NCI-H460 (cell line): ENCODE measurements around the gene ASTL. TPM values are rescaled to one million over a fixed set of nuclear protein-coding genes. Genes with fewer than 3 reads are reported as not detected.
"Not testable (repeated sequence)": the region's sequence is repeated elsewhere in the genome, so short reads cannot be mapped to it uniquely, and the experiment has no call there.

ENCODE experiments used
- DNase-seq: peaks from one replicate; pipeline ENCODE4 v3.0.0-alpha.2; 2016; ENCODE audit warnings: low read depth; ENCODE audit errors: extremely low read depth
- total RNA-seq: library from RNA; depleted of rRNA; stranded (reverse); fragments of >200 nt; shearing (Covaris generic); gene quantifications from 2 replicates; pipeline ENCODE4 v1.2.3, GENCODE V29; 2014; rRNA removed

Gene ASTL
- total RNA-seq, 1 experiment from 2014 or later: not detected

DNA sequence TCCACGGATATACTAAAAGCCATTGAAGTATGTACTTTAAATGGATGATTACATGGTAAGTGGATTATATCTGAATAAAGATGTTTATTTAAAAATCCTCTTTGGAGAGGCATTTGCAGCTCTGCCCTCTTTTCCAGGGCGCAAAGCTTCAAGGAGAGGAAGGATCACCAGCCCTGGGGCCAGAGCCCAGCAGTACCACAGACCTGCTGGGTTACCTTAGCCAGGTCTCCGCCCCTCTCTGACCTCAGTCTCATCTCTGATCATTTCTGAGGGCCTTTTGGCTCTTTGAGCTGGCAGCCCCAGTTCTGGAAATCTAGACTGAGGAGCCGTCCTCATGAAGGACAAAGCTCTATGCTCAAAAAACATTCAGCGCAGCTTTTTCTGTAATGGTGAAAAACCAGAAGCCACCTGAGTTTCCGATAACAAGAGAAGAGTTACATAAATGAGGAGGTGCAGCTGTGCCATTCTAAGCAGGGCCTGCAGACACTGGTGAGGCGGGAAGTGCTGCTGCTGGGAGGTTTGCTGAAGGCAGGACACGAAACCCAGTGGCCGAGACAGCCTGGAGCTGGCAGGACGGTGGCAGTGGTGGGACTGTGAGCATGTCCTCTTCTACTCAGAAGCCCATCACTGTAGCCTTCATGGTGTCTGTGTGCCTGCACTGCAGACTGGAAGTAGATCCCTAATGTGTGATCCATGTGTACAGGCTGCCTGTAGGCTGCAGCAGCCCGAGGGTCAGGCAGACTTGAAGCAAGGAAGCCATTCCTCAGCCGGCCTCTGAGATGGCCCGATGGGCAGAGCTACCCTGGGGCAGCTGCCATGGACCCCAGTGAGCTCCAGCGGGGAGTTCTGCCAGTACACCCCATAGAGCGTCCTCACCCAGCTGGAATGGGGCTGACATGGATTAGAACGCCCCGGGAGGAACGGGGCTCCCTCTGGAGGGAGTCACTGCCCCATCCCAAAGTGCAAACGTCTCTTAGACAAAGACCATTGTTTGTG, 49.7 kb downstream of the ASTL start:
- DNase-seq: no peak

DNA sequence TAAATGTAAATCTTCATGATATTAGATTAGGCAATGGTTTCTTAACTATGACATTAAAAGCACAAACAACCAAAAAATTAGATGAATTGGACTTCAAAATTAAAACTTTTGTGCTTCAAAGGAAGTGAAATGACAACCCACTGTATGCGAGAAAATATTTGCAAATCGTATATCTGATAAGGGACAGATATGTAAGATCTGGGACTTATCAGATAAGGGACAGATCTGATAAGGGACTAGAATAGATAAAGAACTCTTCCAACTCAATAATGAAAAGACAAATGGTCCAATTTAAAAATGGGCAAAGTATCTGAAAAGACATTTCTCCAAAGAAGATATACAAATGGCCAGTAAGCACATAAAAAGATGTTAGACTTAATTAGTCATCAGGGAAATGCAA, 51.2 kb downstream of the ASTL start:
- no peak for DNase-seq

DNA sequence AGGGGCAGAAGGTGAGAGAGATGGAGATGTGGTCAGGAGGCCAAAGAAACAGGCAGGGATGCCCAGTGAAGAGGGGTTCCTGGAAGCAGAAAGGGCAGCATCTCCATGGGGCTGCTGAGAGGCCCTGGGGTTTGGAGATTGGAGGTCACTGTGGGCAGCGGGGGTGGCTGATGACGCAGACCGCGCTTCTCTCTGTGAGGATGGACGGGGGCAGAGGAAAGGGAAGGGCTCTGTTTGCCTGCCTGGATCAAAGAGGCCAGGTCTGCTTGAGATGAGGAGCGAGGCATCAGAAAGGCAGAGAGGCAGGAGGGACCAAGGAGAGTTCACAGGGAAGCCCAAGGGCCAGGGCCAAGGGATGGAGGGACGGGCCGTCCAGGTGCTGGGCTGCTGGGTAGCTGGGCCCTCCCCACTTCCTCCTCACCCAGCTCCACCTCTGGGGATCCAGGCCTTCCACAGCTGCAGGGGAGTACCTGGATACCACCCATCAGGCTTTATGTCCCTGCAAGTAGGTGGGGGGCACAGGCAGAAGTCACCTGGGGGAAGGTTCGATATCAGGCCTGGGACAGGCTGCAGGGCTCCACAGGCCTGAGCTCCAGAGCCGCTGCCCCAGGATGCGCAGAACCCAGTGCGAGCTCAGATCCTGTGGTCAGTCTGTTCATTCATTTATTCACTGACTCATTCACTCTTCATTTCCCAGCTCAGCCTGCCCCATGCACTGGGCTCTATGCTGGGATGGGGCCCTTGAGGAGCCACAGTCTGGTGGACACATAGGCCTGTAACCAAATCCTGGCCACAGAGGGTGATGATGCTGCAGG, 52.6 kb downstream of the ASTL start:
- DNase-seq: no peak

- DNase-seq: not testable (repeated sequence)
These were observed 53.3 kb downstream of the ASTL start for GRCh38 chr2:96084858-96085518.

GRCh38 chr2:96083989-96084857, 54.1 kb downstream of the ASTL start:
- DNase-seq: no peak

- DNase-seq: no peak
These were observed 55.0 kb downstream of the ASTL start for GRCh38 chr2:96083064-96083939.

DNA sequence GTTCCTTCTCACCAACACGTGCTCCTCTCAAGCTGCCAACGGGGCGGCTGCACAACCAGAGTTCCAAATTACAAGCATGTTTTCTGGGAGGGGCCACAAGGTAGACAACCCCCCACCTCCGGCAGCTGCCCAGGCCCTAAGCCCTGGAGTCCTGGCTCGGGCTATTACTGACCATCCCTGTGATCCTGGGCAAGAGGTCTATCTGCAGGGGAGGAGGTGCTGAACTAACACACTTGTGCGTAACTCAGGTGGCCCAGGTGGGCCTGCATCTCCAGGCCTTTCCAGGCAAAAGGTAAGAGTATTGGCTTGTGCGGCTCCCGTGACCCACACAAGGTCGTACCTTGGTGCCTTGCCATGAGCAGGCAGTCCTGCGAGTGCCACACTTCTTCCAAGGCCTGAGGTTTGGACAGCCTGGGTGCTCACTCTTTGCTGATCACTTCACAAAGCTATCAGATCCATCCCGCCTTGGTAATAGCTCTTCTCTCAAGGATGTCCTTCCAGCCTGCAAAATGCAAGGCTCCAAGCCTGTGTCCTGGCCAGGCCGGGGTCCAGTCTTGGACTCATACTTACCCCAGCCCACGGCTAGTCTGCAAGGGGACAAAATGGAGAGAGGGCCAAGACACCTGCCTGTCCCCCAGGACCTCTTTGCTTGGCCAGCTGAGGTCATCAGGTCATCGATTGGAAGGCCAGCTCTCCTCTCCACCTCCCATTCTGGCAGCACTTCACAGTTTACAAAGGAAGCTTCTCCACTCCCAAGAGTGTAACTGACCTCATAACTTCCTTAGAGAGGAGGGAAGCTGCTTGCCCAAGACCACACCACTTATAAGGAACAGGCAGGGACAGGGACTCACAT, 55.9 kb downstream of the ASTL start:
- no peak for DNase-seq

- DNase-seq: no peak
These were observed 57.3 kb downstream of the ASTL start for GRCh38 chr2:96081042-96081441.

- no peak for DNase-seq
These were observed 63.0 kb downstream of the ASTL start for GRCh38 chr2:96075199-96075771.

DNA sequence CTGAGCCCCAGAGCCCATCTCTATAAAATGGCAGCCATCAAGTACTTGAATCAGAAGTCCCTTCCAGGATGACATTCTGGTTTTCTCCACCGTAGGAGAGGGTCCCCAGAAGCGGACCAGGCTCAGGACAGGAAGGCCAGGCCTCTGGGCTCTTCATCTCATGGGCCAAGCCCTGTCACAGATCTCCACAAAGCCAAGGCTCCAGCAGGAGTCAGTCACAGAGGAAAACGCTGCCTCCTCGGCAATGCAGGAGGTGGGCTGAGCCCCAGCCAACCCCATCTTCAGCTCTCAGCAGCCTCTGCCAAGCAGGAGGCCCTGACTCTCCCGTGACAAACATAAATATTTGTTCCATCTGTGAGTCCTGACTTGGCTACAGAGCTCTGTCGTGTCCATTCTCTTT, 64.1 kb downstream of the ASTL start:
- DNase-seq: no peak

DNA sequence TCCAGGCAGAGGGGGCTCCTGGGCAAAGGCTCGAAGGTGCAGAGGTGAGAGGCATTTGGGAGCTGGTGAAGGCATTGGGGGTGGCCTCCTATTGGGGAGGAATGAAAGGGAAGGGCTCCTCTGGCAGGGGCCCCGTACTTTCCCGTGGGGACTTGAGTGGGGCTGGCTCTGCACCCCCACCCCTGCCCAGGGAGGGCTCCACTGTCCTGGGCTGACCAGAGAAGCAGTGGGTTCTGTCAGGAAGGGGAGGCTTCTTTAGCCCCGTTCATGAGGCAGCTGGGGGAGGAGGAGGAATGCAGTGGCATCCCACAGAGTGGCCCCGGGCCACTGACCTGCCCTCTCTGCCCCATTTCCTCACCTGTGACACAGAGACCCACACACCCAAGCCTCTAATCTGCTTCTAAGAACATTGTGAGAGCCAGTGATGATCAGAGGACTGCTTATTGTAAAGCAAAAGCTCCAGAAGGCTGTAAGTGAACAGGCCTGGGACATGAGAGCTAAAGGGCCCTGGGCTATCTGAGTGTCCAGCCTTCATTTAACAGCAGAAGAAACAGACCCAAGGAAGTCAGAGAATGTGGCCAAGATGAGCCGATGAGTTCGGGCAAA, 65.0 kb downstream of the ASTL start:
- DNase-seq: no peak

Other genes starting within 250 kb of the ASTL start
- 16.8 and 19.5 TPM in 2 replicates for gene ANKRD36C, start 146.7 kb downstream of the ASTL start, total RNA-seq
- gene GPAT2, start 103.6 kb downstream of the ASTL start, total RNA-seq: not detected in 2 replicates
- gene ADRA2B, start 21.9 kb downstream of the ASTL start, total RNA-seq: not detected in 2 replicates
- 11.1 and 13.2 TPM in 2 replicates for gene DUSP2, start 6.9 kb upstream of the ASTL start, total RNA-seq
- 170 and 177 TPM in 2 replicates for gene STARD7, start 70.3 kb upstream of the ASTL start, total RNA-seq
- 21.0 and 21.4 TPM in 2 replicates for gene TMEM127, start 127.5 kb upstream of the ASTL start, total RNA-seq
- gene CIAO1, start 127.7 kb upstream of the ASTL start, total RNA-seq: 75.0 and 76.9 TPM in 2 replicates
- 77.6 and 83.8 TPM in 2 replicates for gene SNRNP200, start 167.0 kb upstream of the ASTL start, total RNA-seq
- gene ITPRIPL1, start 186.8 kb upstream of the ASTL start, total RNA-seq: 0.09 TPM in 1 of 2 replicates, not detected in the other
- 24.1 and 32.5 TPM in 2 replicates for gene NCAPH, start 197.3 kb upstream of the ASTL start, total RNA-seq